H1 (cell line): ENCODE data around the gene CBLL2. TPM values are rescaled to one million over a fixed set of nuclear protein-coding genes. Genes with fewer than 3 reads are reported as not detected.

ENCODE experiments used
- BCL11A ChIP-seq, 2 experiments: IDR thresholded peaks; one replicate each; pipeline ENCODE4 v1.6.1; 2011; ENCODE audit warnings: low read depth in 2 of 2, low read length in 2 of 2, mild to moderate bottlenecking in 2 of 2
- polyA plus RNA-seq, 7 experiments: library from polyadenylated mRNA; depleted of rRNA in 3 of 7; stranded (reverse) in 5 of 7; unstranded in 2 of 7; fragments of >200 nt in 5 of 7; fragments of 200-250 nt in 2 of 7; gene quantifications; 1 replicate in 5 of 7; 2 replicates in 1 of 7; 4 replicates in 1 of 7; pipeline versions ENCODE4 v1.2.1 to v1.2.3, GENCODE V29; 2011 to 2013; ENCODE audit warnings: missing spikeins in 2 of 7, mixed read lengths in 2 of 7
- total RNA-seq: library from RNA; stranded (reverse); fragmentation: NEBNext Ultra II Directional; extraction: Animal tissue kit (Norgen Biotek cat#: 25700); gene quantifications from 2 replicates; pipeline ENCODE4 v1.2.1, GENCODE V29; 2021

Gene CBLL2
- total and polyA plus RNA-seq, 2 of the 8 experiments (the other 6 are each of a cell fraction or from before 2014, with no cell fraction given), result not detected

DNA sequence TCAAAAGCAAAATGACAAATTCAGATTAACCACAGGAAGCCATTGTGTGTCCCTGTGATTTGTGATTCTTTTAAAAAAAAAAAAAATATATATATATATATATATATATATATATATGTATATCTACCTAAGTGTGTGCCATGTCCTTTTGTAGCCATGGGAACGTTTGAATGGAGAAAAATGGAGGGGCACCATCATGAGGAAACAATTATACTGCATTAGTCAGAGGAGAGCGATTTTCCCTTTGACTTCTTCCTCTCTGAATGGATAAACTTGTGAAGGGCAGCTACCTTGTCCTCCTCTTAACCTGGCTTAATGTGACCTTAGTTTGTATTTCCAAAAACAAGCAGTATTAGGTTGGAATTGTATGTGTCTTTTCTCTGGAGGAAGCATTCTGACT, 23.3 kb upstream of the CBLL2 start (continued):
- TF ChIP-seq BCL11A (IDR thresholded peaks at IDR 0.05; ENCODE audit: low read depth in 2 of 2, low read length in 2 of 2), result no peak
